Stimulated activated naive CD8-positive, alpha-beta T cell treated with anti-CD3 and anti-CD28 coated beads, Interleukin-15, Interleukin-2, amounts not matched to agents 100 ng/mL and 50 ng/mL, for 24 hours (primary cell): Measurements from ENCODE around the gene CALB2.

Experiments
- H3K27ac Mint-ChIP-seq: one replicate; pipeline ENCODE4 v1.8.0; 2021; ENCODE audit warnings: mild to moderate bottlenecking, mixed read lengths
- H3K27me3 Mint-ChIP-seq: one replicate; pipeline ENCODE4 v1.8.0; 2021; ENCODE audit warnings: mixed read lengths
- H3K36me3 Mint-ChIP-seq: one replicate; pipeline ENCODE4 v1.8.0; 2021; ENCODE audit warnings: low read depth, mixed read lengths
- H3K4me1 Mint-ChIP-seq: one replicate; pipeline ENCODE4 v1.8.0; 2021; ENCODE audit warnings: low read depth, mixed read lengths
- H3K4me3 Mint-ChIP-seq: one replicate; pipeline ENCODE4 v1.8.0; 2021; ENCODE audit warnings: mild to moderate bottlenecking, mixed read lengths
- H3K9me3 Mint-ChIP-seq: one replicate; pipeline ENCODE4 v1.8.0; 2021; ENCODE audit warnings: mixed read lengths

The CALB2 gene

GRCh38 chr16:71365021-71365420, 6.5 kb downstream of the CALB2 start:
- no peak overlapping the region for H3K27ac Mint-ChIP-seq
- no peaks in the 10 kb centered on the region for H3K9me3 Mint-ChIP-seq
- no peak overlapping the region for H3K4me3 Mint-ChIP-seq
- H3K4me1 Mint-ChIP-seq = no peaks in the 10 kb centered on the region
- no peaks in the 10 kb centered on the region for H3K36me3 Mint-ChIP-seq
- peaks cover 13% of the 10 kb centered on the region for H3K27me3 Mint-ChIP-seq

- Mint-ChIP-seq H3K4me3 (no peak overlapping the region), H3K27me3 (peaks cover 22% of the 10 kb centered on the region), H3K9me3 (no peaks in the 10 kb centered on the region), H3K36me3 (no peaks in the 10 kb centered on the region), H3K4me1 (no peaks in the 10 kb centered on the region), H3K27ac (no peak overlapping the region)
Measured at GRCh38 chr16:71367241-71367976, 8.9 kb downstream of the CALB2 start.

- no peaks in the 10 kb centered on the region for H3K9me3 Mint-ChIP-seq
- H3K27me3 Mint-ChIP-seq = peaks cover 22% of the 10 kb centered on the region
- no peak overlapping the region for H3K27ac Mint-ChIP-seq
- no peak overlapping the region for H3K4me3 Mint-ChIP-seq
- no peaks in the 10 kb centered on the region for H3K4me1 Mint-ChIP-seq
- H3K36me3 Mint-ChIP-seq = no peaks in the 10 kb centered on the region
Measured at GRCh38 chr16:71368958-71369357, 10.4 kb downstream of the CALB2 start.

DNA sequence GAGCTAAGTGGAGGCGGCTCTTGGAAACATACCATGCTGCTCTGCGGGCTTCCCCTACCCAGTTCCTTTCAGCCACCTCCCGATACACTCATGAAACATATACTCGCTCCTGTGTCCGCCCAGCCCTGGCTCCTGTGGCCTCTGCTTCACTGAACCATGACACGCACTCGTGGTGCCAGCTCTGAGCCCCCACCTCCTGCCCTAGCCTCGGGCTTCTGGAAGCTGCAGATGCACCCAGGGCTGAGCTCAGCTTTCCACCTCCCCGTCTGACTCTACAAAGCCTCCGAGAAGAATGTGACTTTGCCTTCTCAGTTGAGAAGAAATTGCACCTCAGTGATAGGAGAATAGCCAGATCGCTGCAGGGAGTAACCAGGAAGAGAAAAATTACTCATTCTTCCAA, 11.0 kb downstream of the CALB2 start:
- H3K4me1 Mint-ChIP-seq = no peaks in the 10 kb centered on the region
- peaks cover 25% of the 10 kb centered on the region for H3K27me3 Mint-ChIP-seq
- H3K4me3 Mint-ChIP-seq = no peak overlapping the region
- H3K9me3 Mint-ChIP-seq = no peaks in the 10 kb centered on the region
- no peaks in the 10 kb centered on the region for H3K36me3 Mint-ChIP-seq
- H3K27ac Mint-ChIP-seq = no peak overlapping the region

- H3K4me3 Mint-ChIP-seq = no peak overlapping the region
- H3K36me3 Mint-ChIP-seq = no peaks in the 10 kb centered on the region
- H3K27me3 Mint-ChIP-seq = peaks cover 28% of the 10 kb centered on the region
- no peaks in the 10 kb centered on the region for H3K9me3 Mint-ChIP-seq
- no peak overlapping the region for H3K27ac Mint-ChIP-seq
- H3K4me1 Mint-ChIP-seq = no peaks in the 10 kb centered on the region
Measured at GRCh38 chr16:71371237-71371636, 12.7 kb downstream of the CALB2 start.

DNA sequence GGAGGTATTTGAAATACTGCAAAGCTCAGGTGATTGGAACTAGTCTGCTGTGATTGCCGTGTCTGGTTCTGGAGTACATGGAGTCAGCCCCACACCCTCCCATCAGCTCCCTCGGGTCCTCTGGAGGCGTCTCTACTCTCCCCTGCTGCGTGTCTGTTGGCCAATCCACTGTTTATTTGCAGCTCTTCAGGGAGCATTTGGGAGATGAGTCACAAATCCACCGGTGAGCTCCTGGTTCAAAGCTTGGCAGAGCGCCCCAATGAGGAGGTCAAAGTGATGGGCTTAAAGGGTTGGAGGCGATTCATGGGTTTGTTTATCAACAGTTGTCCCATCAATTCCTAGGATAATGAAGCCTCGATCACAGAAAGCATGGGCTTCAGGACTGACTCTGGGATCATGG, 14.6 kb downstream of the CALB2 start:
- H3K27ac Mint-ChIP-seq = no peak overlapping the region
- H3K36me3 Mint-ChIP-seq = no peaks in the 10 kb centered on the region
- H3K4me3 Mint-ChIP-seq = no peak overlapping the region
- H3K27me3 Mint-ChIP-seq = peaks cover 33% of the 10 kb centered on the region
- no peaks in the 10 kb centered on the region for H3K9me3 Mint-ChIP-seq
- no peaks in the 10 kb centered on the region for H3K4me1 Mint-ChIP-seq

- H3K27ac Mint-ChIP-seq = no peak overlapping the region
- no peaks in the 10 kb centered on the region for H3K36me3 Mint-ChIP-seq
- no peak overlapping the region for H3K4me3 Mint-ChIP-seq
- no peaks in the 10 kb centered on the region for H3K4me1 Mint-ChIP-seq
- peaks cover 19% of the 10 kb centered on the region for H3K27me3 Mint-ChIP-seq
- H3K9me3 Mint-ChIP-seq = no peaks in the 10 kb centered on the region
Measured at GRCh38 chr16:71376465-71377157, 18.1 kb downstream of the CALB2 start.

DNA sequence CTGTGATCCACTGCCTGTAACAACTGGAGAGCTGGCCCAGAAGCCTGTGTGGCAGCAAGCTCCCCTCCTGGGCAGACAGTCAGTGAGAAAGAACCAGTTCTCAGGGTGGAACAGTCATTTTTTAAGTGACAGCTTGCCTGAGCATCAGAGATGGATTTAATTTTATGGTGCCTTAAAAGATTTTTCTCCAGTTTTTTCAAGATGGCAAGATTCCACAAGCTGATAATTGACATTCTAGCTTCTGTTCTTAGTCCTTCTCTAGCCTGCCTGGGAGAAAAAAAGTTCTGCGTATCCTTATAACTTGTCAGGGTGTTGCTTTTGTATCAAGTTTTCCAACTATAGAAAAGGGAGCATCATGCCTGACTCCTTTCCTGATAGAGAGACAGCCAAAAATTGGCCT, 21.2 kb downstream of the CALB2 start:
- Mint-ChIP-seq H3K9me3 (no peaks in the 10 kb centered on the region), H3K4me3 (no peak overlapping the region), H3K4me1 (no peaks in the 10 kb centered on the region), H3K27ac (no peak overlapping the region), H3K27me3 (peaks cover 11% of the 10 kb centered on the region), H3K36me3 (no peaks in the 10 kb centered on the region)

GRCh38 chr16:71380831-71381230, 22.3 kb downstream of the CALB2 start:
- no peaks in the 10 kb centered on the region for H3K4me1 Mint-ChIP-seq
- no peaks in the 10 kb centered on the region for H3K9me3 Mint-ChIP-seq
- no peaks in the 10 kb centered on the region for H3K36me3 Mint-ChIP-seq
- H3K4me3 Mint-ChIP-seq = no peak overlapping the region
- H3K27ac Mint-ChIP-seq = no peak overlapping the region
- H3K27me3 Mint-ChIP-seq = peaks cover 20% of the 10 kb centered on the region

DNA sequence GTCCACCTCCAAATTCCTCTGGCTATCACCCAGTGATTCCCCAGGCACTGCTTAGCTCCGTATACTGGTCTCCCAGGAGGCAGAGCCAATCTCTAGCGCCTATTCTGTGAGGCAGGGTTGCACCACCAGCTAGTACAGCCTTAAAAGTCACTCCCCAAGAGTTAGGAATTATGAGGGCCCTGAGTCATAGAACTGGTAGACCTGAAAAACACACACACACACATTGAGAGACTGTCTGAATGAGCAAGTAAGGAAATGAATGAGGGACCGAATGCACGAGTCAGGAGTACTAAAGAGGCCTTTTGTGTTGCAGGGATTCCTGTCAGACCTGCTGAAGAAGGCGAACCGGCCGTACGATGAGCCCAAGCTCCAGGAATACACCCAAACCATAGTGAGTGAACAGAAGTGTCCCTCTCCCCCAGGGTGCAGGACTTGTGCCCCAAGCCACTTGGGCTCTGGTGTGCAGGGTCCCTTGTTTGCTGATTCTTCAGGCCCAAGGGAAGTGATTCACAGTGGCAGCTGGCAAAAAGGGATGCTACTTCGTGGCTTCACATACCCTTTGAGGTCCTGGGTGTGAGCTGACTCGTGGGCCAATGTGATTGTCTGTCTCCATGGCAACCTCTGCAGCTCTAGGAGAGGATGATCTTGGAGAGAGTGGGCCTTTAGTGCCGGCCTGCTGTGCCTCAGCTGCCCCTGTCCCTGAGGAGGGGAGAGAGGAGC, 24.7 kb downstream of the CALB2 start:
- H3K27ac Mint-ChIP-seq = no peak overlapping the region
- no peak overlapping the region for H3K4me3 Mint-ChIP-seq
- no peaks in the 10 kb centered on the region for H3K9me3 Mint-ChIP-seq
- no peaks in the 10 kb centered on the region for H3K4me1 Mint-ChIP-seq
- peaks cover 34% of the 10 kb centered on the region for H3K27me3 Mint-ChIP-seq
- H3K36me3 Mint-ChIP-seq = no peaks in the 10 kb centered on the region

DNA sequence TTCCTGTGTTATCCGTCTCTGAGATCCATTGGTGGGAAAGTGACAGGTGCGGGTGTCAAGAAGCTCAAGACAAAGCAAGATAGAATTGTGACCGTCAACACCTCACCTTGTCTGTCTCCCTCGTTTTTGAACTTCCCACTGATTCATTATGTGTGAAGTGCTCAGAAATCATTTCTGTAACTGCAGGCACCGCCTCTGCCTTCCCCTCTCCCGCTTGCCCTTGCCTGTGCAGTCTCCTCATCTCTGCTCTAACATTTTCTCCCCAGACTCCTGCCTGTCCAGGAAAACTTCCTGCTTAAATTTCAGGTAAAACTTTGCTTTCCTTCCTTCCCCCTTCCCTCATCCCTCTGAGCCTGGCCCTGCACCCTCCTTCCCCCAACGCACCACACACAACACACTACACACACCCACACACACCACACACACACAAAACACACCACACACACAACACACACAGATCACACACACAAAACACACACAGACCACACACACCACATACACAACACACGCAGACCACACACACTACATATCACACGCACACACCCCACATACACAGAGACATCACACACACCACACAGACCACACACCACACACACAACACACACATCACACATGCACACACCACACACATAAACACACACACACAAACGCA, 25.7 kb downstream of the CALB2 start:
- H3K4me1 Mint-ChIP-seq = no peaks in the 10 kb centered on the region
- H3K4me3 Mint-ChIP-seq = no peak overlapping the region
- no peaks in the 10 kb centered on the region for H3K36me3 Mint-ChIP-seq
- no peaks in the 10 kb centered on the region for H3K9me3 Mint-ChIP-seq
- no peak overlapping the region for H3K27ac Mint-ChIP-seq
- peaks cover 34% of the 10 kb centered on the region for H3K27me3 Mint-ChIP-seq

DNA sequence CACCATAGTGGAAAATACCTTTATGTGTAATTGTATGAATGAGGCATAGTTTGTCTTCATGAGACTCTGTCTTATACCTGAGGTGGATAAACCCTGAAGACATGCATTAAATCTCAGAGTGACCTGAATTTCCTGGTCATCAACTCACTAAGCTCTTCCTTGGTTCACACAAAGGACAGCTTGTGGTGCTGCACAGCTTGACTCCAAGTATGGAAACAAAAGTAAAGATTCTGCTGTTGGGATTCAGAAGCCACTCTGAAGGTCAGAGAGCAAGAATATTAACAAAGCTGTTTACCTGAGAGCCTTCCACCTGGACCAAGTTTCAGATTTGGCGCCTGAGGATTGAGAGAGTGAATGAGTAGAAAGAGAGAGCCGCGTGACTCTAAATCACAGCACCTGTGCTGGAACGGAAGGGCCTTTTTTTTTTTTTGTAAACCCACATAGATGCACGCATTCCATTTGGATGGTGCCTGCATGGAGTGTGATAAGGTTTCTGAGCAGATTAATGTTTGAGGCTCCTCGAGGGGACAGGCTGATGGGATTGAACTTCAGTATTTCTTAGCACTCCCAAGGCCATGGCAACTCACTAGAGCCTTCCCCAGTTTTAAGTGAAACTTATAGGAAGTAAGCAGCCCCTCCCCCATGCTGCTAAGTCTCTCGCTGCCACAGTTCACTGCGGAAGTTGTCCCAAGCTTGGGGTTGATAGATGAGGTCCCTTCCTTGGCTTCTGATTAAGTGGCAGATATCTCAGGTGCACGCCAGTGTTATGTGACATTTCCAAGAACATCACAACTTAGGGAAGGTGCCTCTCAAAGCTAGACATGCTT, 28.7 kb downstream of the CALB2 start:
- Mint-ChIP-seq H3K36me3 (no peaks in the 10 kb centered on the region), H3K27me3 (peaks cover 39% of the 10 kb centered on the region), H3K4me3 (no peak overlapping the region), H3K9me3 (no peaks in the 10 kb centered on the region), H3K4me1 (no peaks in the 10 kb centered on the region), H3K27ac (no peak overlapping the region)

GRCh38 chr16:71389330-71389729, 30.8 kb downstream of the CALB2 start:
- Mint-ChIP-seq H3K4me1 (no peaks in the 10 kb centered on the region), H3K9me3 (no peaks in the 10 kb centered on the region), H3K27me3 (peaks cover 49% of the 10 kb centered on the region), H3K27ac (no peak overlapping the region), H3K4me3 (no peak overlapping the region), H3K36me3 (no peaks in the 10 kb centered on the region)

DNA sequence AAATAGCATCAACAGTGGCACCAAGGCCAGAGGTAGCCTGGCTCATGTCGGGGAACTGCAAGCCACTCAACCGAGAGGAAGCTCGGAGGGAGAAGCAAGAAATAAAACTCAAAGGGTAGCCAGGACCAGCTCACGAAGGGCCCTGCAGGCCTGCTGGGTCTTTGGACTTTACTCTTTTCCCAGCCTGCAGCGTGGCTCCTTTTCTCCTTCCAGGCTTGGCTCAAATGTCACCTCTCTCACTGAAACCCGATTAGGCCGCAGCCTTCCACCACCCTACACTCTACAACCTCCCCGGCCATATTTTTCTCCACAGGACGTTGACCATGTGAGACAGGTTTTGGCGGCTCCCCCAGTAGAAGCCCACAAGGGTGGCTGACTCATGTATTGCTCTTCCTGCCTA, 38.1 kb downstream of the CALB2 start:
- Mint-ChIP-seq H3K4me1 (no peaks in the 10 kb centered on the region), H3K27ac (no peak overlapping the region), H3K27me3 (peaks cover 30% of the 10 kb centered on the region)

More for the DNA sequence above, 38.1 kb downstream of the CALB2 start:
- no peaks in the 10 kb centered on the region for H3K9me3 Mint-ChIP-seq
- no peak overlapping the region for H3K4me3 Mint-ChIP-seq
- H3K36me3 Mint-ChIP-seq = no peaks in the 10 kb centered on the region
